Camera-type eye (tissue), 1 donor: ENCODE data around the gene PPP2R3B. TPM values are rescaled to one million over a fixed set of nuclear protein-coding genes. Genes with fewer than 3 reads are reported as not detected.

ENCODE experiments used
- total RNA-seq: library from RNA; depleted of rRNA; stranded (reverse); fragments of >200 nt; gene quantifications from one replicate; pipeline ENCODE4 v1.2.3, GENCODE V29; 2014

Gene PPP2R3B, protein sequence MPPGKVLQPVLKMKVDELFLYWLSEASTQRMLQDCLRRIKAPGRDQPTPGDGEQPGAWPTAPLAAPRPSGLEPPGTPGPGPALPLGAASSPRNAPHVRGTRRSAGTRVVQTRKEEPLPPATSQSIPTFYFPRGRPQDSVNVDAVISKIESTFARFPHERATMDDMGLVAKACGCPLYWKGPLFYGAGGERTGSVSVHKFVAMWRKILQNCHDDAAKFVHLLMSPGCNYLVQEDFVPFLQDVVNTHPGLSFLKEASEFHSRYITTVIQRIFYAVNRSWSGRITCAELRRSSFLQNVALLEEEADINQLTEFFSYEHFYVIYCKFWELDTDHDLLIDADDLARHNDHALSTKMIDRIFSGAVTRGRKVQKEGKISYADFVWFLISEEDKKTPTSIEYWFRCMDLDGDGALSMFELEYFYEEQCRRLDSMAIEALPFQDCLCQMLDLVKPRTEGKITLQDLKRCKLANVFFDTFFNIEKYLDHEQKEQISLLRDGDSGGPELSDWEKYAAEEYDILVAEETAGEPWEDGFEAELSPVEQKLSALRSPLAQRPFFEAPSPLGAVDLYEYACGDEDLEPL
- total RNA-seq: 23.1 TPM

GRCh38 chrX:386768-387575 is at the start of gene PPP2R3B:
TSS of gene PPP2R3B (minus strand) at chrX:386907. CDS start at chrX:386691, 216 bp downstream.

DNA sequence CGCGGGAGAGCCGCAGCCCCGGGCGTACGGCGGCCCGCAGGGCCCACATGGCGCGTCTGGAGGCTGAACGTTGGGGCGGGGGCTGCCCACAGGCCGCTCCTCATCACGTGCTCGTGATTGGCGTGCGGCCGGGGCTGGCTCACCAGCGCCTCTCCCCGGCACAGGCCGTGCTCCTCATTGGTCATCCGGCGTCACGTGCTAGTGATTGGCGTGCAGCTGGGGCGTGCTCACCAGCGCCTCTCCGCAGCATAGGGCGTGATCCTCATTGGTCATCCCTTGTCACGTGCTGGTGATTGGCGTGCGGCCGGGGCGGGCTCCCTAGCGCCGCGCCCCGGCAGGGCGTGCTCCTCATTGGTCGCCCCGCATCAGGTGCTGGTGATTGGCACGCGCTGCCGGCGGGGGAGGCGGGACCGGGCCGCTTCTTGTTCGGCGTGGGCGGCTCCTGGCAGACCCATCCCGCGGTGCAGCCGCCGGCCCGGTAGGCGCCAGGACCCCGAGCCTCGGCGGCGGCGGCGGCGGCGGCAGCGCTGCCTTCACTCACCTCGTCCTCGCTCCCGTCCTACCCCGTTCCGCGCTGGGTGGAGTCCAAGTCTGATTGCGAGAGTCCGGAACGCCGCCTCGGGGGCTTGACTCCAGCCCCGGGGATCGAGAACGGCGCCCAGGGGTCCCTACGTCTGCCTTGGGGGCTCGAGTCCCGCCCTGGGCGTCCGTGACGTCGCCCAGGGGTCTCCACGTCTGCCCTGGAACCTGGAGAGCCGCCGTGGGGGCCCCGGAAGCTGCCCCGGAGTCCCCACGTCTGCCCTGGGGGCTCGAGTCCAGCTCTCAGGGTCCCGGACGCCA is 67.7 kb downstream of the PPP2R3B start, which contains the start of gene GTPBP6:
TSS of gene GTPBP6 (minus strand) at position 58 of the 840 bp plus-strand sequence. CDS start at position 49, 9 bp downstream.

Other genes starting within 250 kb of the PPP2R3B start
- 29.1 TPM for gene PLCXD1, start 105.5 kb downstream of the PPP2R3B start, total RNA-seq
- gene GTPBP6, start 68.1 kb downstream of the PPP2R3B start, total RNA-seq: 21.7 TPM
- 7.3 TPM for gene SHOX, start 243.9 kb upstream of the PPP2R3B start, total RNA-seq